Astrocyte (in vitro differentiated cells and primary cell): ENCODE results near the gene ASB8. TPM values are rescaled to one million over a fixed set of nuclear protein-coding genes. Genes with fewer than 3 reads are reported as not detected.

ENCODE experiments used
- DNase-seq: peaks from one replicate; pipeline ENCODE4 v3.0.0-alpha.2; 2010; ENCODE audit warnings: low read depth
- FAIRE-seq: peaks from 2 replicates; lab custom pipeline; 2011; peaks lifted over from hg19 to GRCh38; lab: Jason Lieb, UNC
- H2AFZ ChIP-seq: 2 replicates; pipeline ENCODE4 v1.6.0; 2012; ENCODE audit warnings: low read depth, low read length, inconsistent platforms
- H3K27ac ChIP-seq: 2 replicates; pipeline ENCODE4 v1.5.1; 2011; ENCODE audit warnings: low read depth, low read length, inconsistent platforms
- H3K27me3 ChIP-seq: 2 replicates; pipeline ENCODE4 v1.6.0; 2011; ENCODE audit warnings: low read length, inconsistent platforms; ENCODE audit not compliant: insufficient read depth
- H3K36me3 ChIP-seq: 2 replicates; pipeline ENCODE4 v1.5.1; 2011; ENCODE audit warnings: low read length, inconsistent platforms; ENCODE audit not compliant: insufficient read depth
- H3K4me1 ChIP-seq: 2 replicates; pipeline ENCODE4 v1.5.1; 2011; ENCODE audit warnings: low read length, inconsistent platforms; ENCODE audit not compliant: insufficient read depth
- H3K4me2 ChIP-seq: 2 replicates; pipeline ENCODE4 v1.6.0; 2012; ENCODE audit warnings: low read length, inconsistent platforms
- H3K4me3 ChIP-seq: 2 replicates; pipeline ENCODE4 v1.5.1; 2011; ENCODE audit warnings: low read depth, mild to moderate bottlenecking, low read length, inconsistent platforms; ENCODE audit not compliant: insufficient read depth
- H3K79me2 ChIP-seq: 2 replicates; pipeline ENCODE4 v1.6.0; 2012; ENCODE audit warnings: mild to moderate bottlenecking, low read length, inconsistent platforms; ENCODE audit not compliant: insufficient read depth
- H3K9ac ChIP-seq: 2 replicates; pipeline ENCODE4 v1.6.0; 2012; ENCODE audit warnings: mild to moderate bottlenecking, low read length, inconsistent platforms
- H3K9me3 ChIP-seq: 2 replicates; pipeline ENCODE4 v1.5.1; 2012; ENCODE audit warnings: low read depth, mild to moderate bottlenecking, low read length, inconsistent platforms; ENCODE audit not compliant: insufficient read depth
- H4K20me1 ChIP-seq: 2 replicates; pipeline ENCODE4 v1.6.0; 2012; ENCODE audit warnings: low read length, inconsistent platforms; ENCODE audit not compliant: insufficient read depth
- H3K27ac Mint-ChIP-seq: one replicate; pipeline ENCODE4 v1.8.0; 2021; ENCODE audit warnings: mild to moderate bottlenecking, mixed read lengths; ENCODE audit not compliant: unreplicated experiment
- H3K27me3 Mint-ChIP-seq: one replicate; pipeline ENCODE4 v1.8.0; 2021; ENCODE audit warnings: low read depth, mixed read lengths; ENCODE audit not compliant: unreplicated experiment
- H3K36me3 Mint-ChIP-seq: one replicate; pipeline ENCODE4 v1.8.0; 2021; ENCODE audit warnings: low read depth, mixed read lengths; ENCODE audit not compliant: unreplicated experiment
- H3K4me1 Mint-ChIP-seq: one replicate; pipeline ENCODE4 v1.8.0; 2021; ENCODE audit warnings: low read depth, mixed read lengths; ENCODE audit not compliant: unreplicated experiment
- H3K4me3 Mint-ChIP-seq: one replicate; pipeline ENCODE4 v1.8.0; 2021; ENCODE audit warnings: mild to moderate bottlenecking, moderate library complexity, mixed read lengths; ENCODE audit not compliant: unreplicated experiment
- H3K9me3 Mint-ChIP-seq: one replicate; pipeline ENCODE4 v1.8.0; 2021; ENCODE audit warnings: mild to moderate bottlenecking, mixed read lengths; ENCODE audit not compliant: unreplicated experiment
- CTCF ChIP-seq: IDR thresholded peaks from 2 replicates; pipeline ENCODE4 v1.5.1; 2011; ENCODE audit warnings: low read depth, mild to moderate bottlenecking, inconsistent platforms, low read length, moderate library complexity; ENCODE audit not compliant: insufficient read depth
- EZH2 ChIP-seq: IDR thresholded peaks from 2 replicates; pipeline ENCODE4 v1.6.1; 2012; ENCODE audit warnings: mild to moderate bottlenecking, low read length, inconsistent platforms; ENCODE audit not compliant: insufficient read depth
- total RNA-seq: library from RNA; stranded (reverse); gene quantifications from 2 replicates; pipeline ENCODE4 v1.2.1, GENCODE V29; 2021

Gene ASB8
- total RNA-seq, 1 donor from 2014 or later = 29.9 TPM

GRCh38 chr12:48189331-48190125, 32.2 kb upstream of the ASB8 start:
- Histone ChIP-seq H3K9ac (no peak overlapping the region), H3K27ac (no peak overlapping the region), H3K36me3 (no peaks in the 10 kb centered on the region), H2AFZ (no peak overlapping the region), H3K4me3 (no peak overlapping the region), H3K4me1 (peaks cover under 1% of the 10 kb centered on the region), H3K9me3 (no peaks in the 10 kb centered on the region), H3K79me2 (no peaks in the 10 kb centered on the region), H4K20me1 (no peaks in the 10 kb centered on the region), H3K27me3 (peaks cover 31% of the 10 kb centered on the region), H3K4me2 (no peak overlapping the region)
- H3K4me1 Mint-ChIP-seq = peaks cover 10% of the 10 kb centered on the region
- H3K27me3 Mint-ChIP-seq = peaks cover 34% of the 10 kb centered on the region
- DNase-seq (peak; percentile 22), FAIRE-seq (peak; percentile 9)
- no peak overlapping the region for H3K27ac Mint-ChIP-seq
- H3K9me3 Mint-ChIP-seq = no peaks in the 10 kb centered on the region
- H3K4me3 Mint-ChIP-seq = no peak overlapping the region
- H3K36me3 Mint-ChIP-seq = no peaks in the 10 kb centered on the region
- peak; percentile 95 for TF ChIP-seq CTCF
- no peak for TF ChIP-seq EZH2

DNA sequence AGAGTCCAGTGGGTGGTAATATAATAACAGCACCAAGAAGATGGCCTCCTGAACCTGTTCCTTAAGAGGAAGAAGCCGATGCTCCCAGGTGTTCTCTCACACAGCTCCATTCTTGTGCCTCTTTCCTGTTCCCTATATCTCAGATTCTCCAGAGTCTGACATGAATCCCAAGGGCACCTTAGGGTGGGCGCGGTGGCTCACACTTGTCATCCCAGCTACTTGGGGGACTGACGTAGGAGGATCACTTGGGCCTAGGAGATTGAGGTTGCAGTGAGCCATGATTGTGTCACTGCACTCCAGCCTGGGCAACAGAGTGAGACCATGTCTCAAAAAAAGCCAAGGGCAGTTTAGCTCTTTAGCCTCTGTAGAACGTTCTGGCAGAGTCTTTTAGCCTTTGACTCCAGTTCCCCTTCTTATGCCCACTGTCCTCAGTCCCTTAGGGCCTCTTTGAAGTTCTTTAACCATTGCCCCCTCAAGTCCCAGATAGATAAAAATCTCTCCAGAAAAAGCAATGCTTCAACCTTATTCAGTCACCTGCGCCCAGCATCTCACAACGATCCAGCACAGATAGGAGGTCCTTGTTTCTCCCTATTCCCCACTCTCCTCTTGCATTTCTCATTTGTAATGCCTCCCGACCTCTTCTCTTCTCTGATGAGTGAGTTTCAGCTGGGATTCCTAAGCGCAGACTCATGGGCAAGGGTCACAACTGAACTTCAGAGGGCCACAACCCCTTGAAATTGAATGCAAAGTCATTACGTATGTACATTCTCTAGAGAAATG, 30.8 kb upstream of the ASB8 start:
- no peak overlapping the region for H3K4me3 Mint-ChIP-seq
- H3K36me3 ChIP-seq = no peaks in the 10 kb centered on the region
- no peak for TF ChIP-seq EZH2
- TF ChIP-seq CTCF = no peak
- H3K27ac ChIP-seq = no peak overlapping the region
- peaks cover 7% of the 10 kb centered on the region for H3K4me1 Mint-ChIP-seq
- no peaks in the 10 kb centered on the region for H4K20me1 ChIP-seq
- H3K9ac ChIP-seq = no peak overlapping the region
- H3K4me3 ChIP-seq = no peak overlapping the region
- peaks cover 6% of the 10 kb centered on the region for H3K4me1 ChIP-seq
- H3K4me2 ChIP-seq = no peak overlapping the region
- H3K79me2 ChIP-seq = no peaks in the 10 kb centered on the region
- no peaks in the 10 kb centered on the region for H3K9me3 Mint-ChIP-seq
- H2AFZ ChIP-seq = no peak overlapping the region
- H3K9me3 ChIP-seq = no peaks in the 10 kb centered on the region
- no peaks in the 10 kb centered on the region for H3K36me3 Mint-ChIP-seq
- DNase-seq (no peak), FAIRE-seq (no peak)
- H3K27me3 Mint-ChIP-seq = peaks cover 38% of the 10 kb centered on the region
- H3K27ac Mint-ChIP-seq = no peak overlapping the region
- H3K27me3 ChIP-seq = peaks cover 26% of the 10 kb centered on the region
